ENCODE measurements around the gene TAS2R14.

Gene TAS2R14

GRCh38 chr12:10966314-10966713, 27.3 kb upstream of the TAS2R14 start:
- TF ChIP-seq, protein P1, sequence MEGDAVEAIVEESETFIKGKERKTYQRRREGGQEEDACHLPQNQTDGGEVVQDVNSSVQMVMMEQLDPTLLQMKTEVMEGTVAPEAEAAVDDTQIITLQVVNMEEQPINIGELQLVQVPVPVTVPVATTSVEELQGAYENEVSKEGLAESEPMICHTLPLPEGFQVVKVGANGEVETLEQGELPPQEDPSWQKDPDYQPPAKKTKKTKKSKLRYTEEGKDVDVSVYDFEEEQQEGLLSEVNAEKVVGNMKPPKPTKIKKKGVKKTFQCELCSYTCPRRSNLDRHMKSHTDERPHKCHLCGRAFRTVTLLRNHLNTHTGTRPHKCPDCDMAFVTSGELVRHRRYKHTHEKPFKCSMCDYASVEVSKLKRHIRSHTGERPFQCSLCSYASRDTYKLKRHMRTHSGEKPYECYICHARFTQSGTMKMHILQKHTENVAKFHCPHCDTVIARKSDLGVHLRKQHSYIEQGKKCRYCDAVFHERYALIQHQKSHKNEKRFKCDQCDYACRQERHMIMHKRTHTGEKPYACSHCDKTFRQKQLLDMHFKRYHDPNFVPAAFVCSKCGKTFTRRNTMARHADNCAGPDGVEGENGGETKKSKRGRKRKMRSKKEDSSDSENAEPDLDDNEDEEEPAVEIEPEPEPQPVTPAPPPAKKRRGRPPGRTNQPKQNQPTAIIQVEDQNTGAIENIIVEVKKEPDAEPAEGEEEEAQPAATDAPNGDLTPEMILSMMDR (IDR thresholded peaks at IDR 0.05; ENCODE audit: insufficient read depth, low read depth, low read length, missing control alignments), result no peak
- no peak for DNase-seq (ENCODE audit: low read depth)
- H3K4me3 ChIP-seq (ENCODE audit: low read depth, low read length), result no peak overlapping the region

GRCh38 chr12:10965476-10965875, 26.4 kb upstream of the TAS2R14 start:
- H3K4me3 ChIP-seq (ENCODE audit: low read depth, low read length), result no peak overlapping the region
- TF ChIP-seq, protein P1 (IDR thresholded peaks at IDR 0.05; ENCODE audit: insufficient read depth, low read depth, low read length, missing control alignments), result no peak
- no peak for DNase-seq (ENCODE audit: low read depth)

DNA sequence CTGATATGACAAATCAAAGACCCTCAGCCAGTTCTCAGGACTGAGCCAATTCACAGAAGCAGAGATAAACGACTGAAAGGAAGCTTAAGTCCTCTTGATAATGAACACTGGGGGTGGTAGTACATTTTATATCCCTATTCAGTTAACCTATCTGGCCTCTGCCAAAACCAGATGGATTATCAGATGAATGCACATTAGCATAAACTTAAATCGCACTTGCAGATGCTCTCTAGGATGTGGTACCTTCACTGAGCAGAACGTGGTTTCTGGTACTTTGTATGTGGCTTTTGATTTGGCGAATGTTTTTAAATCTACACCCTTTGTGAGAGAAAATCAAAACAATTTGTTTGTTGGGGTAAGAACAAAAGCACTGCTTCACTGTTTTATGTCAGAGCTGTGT, 21.1 kb upstream of the TAS2R14 start:
- no peak overlapping the region for H3K4me3 ChIP-seq (ENCODE audit: low read depth, low read length)
- DNase-seq (ENCODE audit: low read depth), result no peak
- TF ChIP-seq, protein P1 (IDR thresholded peaks at IDR 0.05; ENCODE audit: insufficient read depth, low read depth, low read length, missing control alignments), result no peak

GRCh38 chr12:10959804-10960203, 20.7 kb upstream of the TAS2R14 start:
- DNase-seq (ENCODE audit: low read depth), result no peak
- TF ChIP-seq, protein P1 (IDR thresholded peaks at IDR 0.05; ENCODE audit: insufficient read depth, low read depth, low read length, missing control alignments), result no peak
- no peak overlapping the region for H3K4me3 ChIP-seq (ENCODE audit: low read depth, low read length)

GRCh38 chr12:10957741-10958140, 18.7 kb upstream of the TAS2R14 start:
- no peak overlapping the region for H3K4me3 ChIP-seq (ENCODE audit: low read depth, low read length)
- TF ChIP-seq, protein P1 (IDR thresholded peaks at IDR 0.05; ENCODE audit: insufficient read depth, low read depth, low read length, missing control alignments), result no peak
- no peak for DNase-seq (ENCODE audit: low read depth)

DNA sequence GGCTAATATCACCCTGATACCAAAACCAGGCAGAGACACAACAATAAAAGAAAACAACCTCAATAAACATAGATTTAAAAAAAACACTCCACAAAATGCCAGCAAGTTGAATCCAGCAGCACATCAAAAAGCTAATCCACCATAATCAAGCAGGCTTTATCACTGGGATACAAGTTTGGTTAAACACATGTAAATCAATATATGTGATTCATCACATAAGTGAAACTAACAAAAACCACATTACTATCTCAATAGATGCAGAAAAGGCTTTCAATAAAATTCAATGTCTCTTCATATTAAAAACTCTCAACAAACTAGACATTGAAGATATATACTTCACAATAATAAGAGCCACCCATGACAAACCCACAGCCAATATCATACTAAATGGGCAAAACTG, 17.0 kb upstream of the TAS2R14 start:
- TF ChIP-seq, protein P1 (IDR thresholded peaks at IDR 0.05; ENCODE audit: insufficient read depth, low read depth, low read length, missing control alignments), result no peak
- H3K4me3 ChIP-seq (ENCODE audit: low read depth, low read length), result no peak overlapping the region
- DNase-seq (ENCODE audit: low read depth), result no peak

DNA sequence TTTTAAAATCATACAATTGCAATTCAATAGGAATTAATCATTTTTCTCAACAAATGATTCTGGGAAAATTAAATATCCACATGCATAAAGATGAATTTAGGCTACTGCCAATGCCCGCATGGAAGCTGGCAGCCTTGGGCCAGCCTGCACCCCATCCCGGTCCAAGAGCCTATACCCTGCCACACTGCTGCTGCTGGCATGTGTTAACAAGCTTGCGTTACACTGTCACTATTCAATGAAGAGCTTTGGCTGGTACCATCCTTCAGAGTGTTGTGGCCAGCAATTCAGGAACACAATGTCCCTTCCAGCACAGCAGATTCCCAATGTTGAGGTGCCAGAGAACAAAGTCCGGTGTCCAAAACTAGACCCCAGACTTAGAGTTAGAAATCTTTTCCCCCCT, 13.6 kb upstream of the TAS2R14 start:
- no peak for DNase-seq (ENCODE audit: low read depth)
- H3K4me3 ChIP-seq (ENCODE audit: low read depth, low read length), result no peak overlapping the region
- TF ChIP-seq, protein P1 (IDR thresholded peaks at IDR 0.05; ENCODE audit: insufficient read depth, low read depth, low read length, missing control alignments), result no peak

Measured in GM12865 (cell line).